Kidney capillary endothelial cell (primary cell): Measurements from ENCODE around the gene KCNE1.
A peak's percentile ranks its signal among the peaks of the same experiment; 100 is the strongest.

Experiments used
- DNase-seq: peaks from one replicate; pipeline ENCODE4 v3.0.0-alpha.2; 2018; ENCODE audit warnings: low spot score

The KCNE1 gene

GRCh38 chr21:34535886-34536285, 23.9 kb upstream of the KCNE1 start:
- DNase-seq: no peak

GRCh38 chr21:34534522-34534921, 22.5 kb upstream of the KCNE1 start:
- DNase-seq: no peak

GRCh38 chr21:34533938-34534337, 21.9 kb upstream of the KCNE1 start:
- no peak for DNase-seq

GRCh38 chr21:34531399-34531798, 19.4 kb upstream of the KCNE1 start:
- DNase-seq: no peak

DNA sequence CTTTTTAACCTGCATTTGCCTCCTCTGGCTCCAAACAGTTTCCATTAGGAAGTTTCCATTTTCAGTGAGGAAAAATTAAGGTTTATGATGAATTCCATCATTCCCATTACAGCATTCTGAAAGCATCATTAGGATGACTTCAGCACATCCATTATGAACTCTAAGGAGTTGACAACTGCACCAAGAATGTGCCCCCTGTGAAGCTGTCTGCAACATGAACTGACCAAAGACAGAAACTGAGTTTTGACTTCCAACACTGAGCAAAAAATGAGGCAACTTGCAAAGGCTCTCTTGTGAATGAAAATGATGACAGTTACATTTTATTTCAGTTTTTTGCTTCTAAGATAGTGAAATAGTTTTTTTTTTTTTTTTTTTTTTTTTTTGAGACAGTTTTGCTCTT, 18.3 kb upstream of the KCNE1 start:
- DNase-seq: no peak

DNA sequence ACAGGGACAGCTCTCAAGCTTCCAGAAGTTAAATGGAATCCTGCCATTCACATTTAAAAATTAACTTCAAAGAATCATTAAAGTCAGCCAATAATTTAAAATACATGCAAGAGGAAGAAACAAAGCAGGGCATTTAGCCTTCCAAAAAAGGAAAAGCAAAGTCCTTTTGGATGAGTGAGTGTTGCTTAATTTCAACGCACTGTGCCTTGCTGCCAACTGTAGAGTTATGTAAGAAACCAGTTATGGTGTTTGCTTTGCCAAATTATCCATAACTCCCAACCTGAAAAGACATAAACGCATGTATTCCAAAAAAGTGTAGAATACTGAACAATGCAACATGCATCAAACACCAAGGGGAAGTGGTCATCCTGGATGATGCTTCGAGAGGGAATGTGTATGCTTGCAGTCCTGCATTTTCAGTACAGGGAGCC, 16.1 kb upstream of the KCNE1 start:
- DNase-seq: no peak

- peak; percentile 95 for DNase-seq
Observed at GRCh38 chr21:34526618-34527290, 14.7 kb upstream of the KCNE1 start.

- peak; percentile 4 for DNase-seq
Observed at GRCh38 chr21:34526241-34526617, 14.2 kb upstream of the KCNE1 start.

DNA sequence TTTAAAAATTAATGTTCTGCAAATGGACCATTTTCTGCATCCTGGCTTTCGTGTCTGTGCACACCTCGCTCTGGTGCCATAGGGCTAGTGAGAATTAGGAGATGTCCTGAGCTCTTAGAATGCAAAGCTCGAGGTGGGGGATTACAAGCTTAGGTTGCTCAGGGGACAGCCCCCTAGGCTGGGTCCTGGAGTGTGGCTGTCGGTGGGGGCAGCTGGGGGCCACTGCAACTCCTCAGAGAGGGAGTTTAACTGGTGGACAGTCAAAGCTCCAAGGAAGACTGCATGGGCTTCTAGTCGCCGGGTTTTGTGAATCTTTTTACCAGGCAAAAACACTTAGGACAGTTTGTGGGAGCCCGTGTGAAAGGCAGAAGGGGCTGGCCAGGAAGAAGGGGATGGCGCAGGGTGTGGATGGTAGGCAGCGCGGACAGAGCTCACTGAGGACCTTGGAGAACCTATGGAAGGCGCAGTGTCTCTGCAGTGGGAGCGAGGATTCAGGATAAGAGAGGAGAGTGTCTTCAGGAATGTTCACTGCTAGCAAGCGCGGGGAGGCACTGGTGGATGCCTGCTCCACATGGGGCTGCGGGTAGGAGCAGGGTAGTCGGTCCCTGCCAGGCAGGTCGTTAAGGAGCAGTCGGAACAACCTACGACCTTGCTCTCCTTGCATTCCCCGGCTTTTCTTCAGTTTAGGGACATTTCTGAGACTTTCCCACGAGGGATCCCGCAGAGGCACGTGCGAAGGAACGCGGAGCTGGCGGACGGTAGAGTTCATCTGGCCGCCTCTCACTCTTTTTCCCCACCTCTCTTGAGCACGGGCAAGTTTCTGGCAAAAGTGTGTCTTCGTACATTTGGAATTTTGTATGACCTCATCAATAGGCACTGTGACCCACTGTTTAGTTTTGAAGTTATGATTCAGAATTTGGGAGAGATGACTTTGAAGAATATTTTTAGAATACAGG, 12.9 kb upstream of the KCNE1 start:
- DNase-seq: peak; percentile 33

- no peak for DNase-seq
Observed at GRCh38 chr21:34523019-34523555, 11.1 kb upstream of the KCNE1 start.

- no peak for DNase-seq
Observed at GRCh38 chr21:34522284-34522683, 10.3 kb upstream of the KCNE1 start.

DNA sequence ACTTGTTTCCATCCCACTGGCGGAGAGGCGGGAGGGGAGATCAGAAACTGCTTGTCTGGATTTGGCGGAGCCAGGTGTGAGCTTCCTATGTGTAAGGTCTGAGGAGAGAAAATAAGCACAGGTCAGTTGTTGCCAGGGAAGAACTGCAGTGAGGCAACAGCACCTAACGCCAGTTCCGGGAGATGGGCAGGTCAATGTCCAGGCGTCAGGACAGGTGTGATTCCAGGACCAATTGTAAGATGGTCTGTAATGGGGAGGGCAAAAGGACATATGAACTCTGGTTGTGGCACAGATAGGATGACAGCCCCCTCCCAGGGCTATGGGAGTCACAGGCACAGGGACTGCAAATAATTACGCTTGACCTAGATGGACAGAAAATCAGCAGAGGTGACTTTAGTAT, 9.6 kb upstream of the KCNE1 start:
- no peak for DNase-seq

DNA sequence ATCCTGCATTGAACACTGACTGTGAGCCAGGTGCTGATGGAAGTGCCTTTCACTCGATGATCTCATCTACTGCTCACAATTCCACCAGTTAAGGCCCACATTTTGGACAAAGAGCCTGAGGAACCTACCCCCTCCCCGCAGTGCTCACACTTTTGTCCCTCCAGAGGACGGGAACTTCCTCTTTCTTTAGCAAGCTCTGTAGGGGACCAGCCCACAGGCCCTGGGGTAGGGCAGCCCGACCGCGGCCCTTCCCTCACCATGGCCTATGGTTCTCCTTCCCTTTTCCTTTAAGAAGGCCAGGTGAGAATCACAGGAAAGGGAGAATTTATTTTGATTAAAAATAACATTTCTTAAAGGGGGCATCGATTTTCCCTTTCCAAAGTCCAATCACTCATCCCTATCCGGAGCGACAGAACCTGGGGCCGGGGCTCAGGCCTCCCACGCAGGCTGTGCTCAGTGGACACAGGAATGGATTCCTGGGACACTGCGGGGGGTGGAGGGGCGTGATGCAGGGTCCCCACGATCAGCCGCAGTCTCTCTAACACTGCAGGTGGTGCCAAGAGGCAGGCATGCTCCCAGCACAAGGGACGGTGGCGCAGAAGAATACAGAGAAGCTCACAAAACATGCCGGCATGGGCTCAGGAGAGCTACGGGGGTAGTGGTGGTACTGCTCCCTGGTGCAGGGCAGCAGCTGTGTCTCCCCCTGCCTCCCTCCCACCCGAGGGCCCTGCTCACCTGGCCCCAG, 8.9 kb upstream of the KCNE1 start:
- no peak for DNase-seq

DNA sequence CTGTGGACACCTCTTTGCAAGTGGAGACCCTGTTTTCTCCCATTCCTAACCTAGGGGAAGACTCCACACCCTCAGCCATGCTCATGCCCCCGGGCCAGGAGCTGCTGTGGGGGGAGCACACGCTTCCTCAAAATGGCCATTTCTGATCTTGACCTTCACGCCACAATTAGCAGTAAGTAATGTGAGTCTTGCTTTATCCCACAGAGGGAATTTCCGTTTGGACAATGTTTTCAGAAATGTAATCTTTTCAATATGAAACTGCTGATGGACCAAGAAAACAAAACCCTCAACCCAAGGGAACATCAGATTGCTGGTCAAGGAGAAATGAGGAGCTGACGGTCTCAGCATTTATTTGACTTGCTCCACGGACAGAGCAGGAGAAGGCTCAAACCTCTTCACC, 8.3 kb upstream of the KCNE1 start:
- no peak for DNase-seq

GRCh38 chr21:34519694-34520093, 7.7 kb upstream of the KCNE1 start:
- no peak for DNase-seq

DNA sequence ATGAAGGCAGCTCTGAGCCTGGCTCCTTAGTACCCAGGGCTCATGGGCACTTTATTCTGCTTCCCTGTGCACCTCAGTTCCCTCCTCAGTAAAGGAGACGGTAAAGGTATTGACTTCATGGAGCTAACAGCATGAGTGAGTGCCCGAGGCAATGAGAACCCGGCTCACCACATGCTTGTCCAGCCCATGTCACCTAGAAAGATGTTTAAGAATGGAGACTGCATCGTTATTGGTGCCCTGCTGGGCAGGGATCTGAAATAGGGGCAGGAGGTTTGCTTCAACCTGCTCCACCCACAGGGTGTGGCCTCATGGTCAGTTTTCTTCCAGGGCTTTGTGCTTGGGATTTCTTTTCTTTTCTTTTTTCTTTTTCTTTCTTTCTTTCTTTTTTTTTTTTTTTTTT, 7.0 kb upstream of the KCNE1 start:
- no peak for DNase-seq

GRCh38 chr21:34518301-34518700, 6.3 kb upstream of the KCNE1 start:
- no peak for DNase-seq

DNA sequence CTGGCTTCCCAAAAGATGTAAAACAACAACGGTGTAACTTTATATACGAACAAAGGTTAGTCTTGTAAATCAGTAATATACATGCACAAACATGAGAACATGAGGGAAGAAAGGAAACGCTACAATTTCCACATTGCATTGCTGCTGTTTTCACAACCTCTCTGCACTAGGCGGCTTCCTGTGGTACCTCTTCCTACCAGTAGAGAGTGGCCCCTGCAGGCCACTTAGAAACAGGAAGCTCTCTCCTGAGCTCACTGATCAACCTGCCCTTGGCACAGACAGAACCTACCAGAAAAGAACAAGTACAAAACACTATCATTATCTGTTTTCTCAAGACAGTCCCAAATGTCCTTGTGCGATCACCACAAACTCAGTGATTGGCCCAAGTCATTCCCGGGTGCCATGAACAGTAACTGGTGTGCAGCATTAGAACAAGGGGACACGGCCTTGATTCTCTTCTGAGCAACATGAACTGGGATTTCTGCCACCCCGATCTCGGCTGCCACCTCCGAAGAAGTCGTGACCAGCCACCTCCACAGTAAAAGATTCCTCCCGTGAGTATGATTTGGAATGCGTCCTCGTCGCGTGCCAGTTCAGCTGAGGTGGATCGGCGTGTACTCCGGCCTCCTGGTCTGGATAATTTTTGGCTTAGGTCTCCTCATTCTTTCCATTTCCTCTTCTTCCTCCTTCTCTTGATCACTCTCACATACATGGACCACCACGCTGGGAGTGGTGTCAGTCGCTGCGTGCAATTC, 5.7 kb upstream of the KCNE1 start:
- peak; percentile 13 for DNase-seq

- DNase-seq: no peak
Observed at GRCh38 chr21:34517039-34517438, 5.0 kb upstream of the KCNE1 start.

DNA sequence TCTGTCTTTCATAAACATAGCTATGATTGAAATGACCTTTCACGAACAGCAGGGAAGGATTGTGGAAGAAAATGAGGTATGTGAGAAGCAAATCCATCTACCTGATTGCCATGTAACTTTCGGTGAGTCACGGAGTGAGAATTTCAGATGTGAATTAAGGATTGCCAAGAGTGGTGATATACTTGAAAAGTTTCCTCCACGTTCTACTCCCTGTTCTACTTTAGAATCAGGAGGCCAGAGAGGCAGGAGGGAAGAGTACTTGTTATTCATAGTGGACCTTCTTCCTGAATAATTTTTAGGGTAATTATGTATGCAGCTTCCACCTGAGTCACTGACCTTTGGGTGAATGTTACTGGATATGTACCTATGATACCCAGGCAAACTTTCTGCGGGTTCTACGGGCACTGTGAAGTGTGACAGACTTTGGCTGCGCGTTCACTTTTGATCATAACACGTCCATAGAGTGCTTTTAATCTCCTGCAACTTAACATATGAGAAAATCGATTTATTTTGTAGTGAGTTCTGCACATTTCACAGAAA, 2.6 kb upstream of the KCNE1 start:
- DNase-seq: no peak

GRCh38 chr21:34513129-34513675, 1.2 kb upstream of the KCNE1 start:
- DNase-seq: no peak
